Uterus (tissue), 2 donors: ENCODE results near the gene TCTN1.
"Not testable (repeated sequence)": the region's sequence is repeated elsewhere in the genome, so short reads cannot be mapped to it uniquely, and the experiment has no call there.

Source experiments
- CTCF ChIP-seq, 4 experiments: fragments of 200-600 bp in 2 of 4; fragments of 450-650 bp in 2 of 4; sonication (generic) in 2 of 4; IDR thresholded peaks; one replicate each; pipeline ENCODE4 v1.5.1; 2016 to 2019; ENCODE audit warnings: antibody characterized with exemption in 4 of 4, mild to moderate bottlenecking in 2 of 4, moderate library complexity in 1 of 4
- POLR2A ChIP-seq, 2 donors: fragments of 450-650 bp; IDR thresholded peaks; one replicate each; pipeline ENCODE4 v1.6.1; 2016; ENCODE audit warnings: antibody characterized with exemption in 2 of 2, mild to moderate bottlenecking in 1 of 2, moderate library complexity in 1 of 2

GRCh38 chr12:110569838-110570237 is 44.1 kb upstream of the TCTN1 start:
- TF ChIP-seq CTCF, POLR2A (IDR thresholded peaks at IDR 0.05): not testable (repeated sequence)
